Epithelial cell of esophagus (primary cell): ENCODE data around the gene SLC12A4.

ENCODE experiments used
- DNase-seq: peaks from one replicate; pipeline ENCODE4 v3.0.0; 2010; ENCODE audit warnings: low read depth
- H3K4me3 ChIP-seq: 2 replicates; pipeline ENCODE4 v1.5.1; 2011; ENCODE audit warnings: mild to moderate bottlenecking, low read length, control low read depth
- TF ChIP-seq, protein P1 (sequence below): IDR thresholded peaks from 2 replicates; pipeline ENCODE4 v1.5.1; 2011; ENCODE audit warnings: low read depth, mild to moderate bottlenecking, low read length, control low read depth, inconsistent platforms; ENCODE audit not compliant: insufficient read depth; ENCODE audit errors: missing control alignments

Gene SLC12A4

DNA sequence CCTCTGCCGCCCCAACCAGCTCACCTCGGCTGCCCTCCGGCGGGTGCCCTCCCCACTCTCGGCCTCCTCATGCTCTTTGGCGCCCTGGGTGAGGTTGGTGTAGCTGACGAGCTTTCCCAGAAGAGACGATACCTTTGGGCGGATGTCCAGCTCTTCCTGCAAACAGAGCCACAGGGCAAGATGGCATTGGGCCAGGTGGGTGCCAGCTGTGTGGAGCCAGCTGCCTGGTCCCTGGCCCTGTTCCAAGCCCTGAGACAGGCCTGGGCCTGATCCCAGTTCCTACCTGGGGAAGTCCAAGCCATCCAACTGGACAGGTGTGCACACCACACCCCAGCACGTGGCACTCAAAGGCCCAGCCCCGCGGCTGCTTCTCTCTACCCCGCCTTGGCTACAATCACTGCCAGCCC is 6.9 kb downstream of the SLC12A4 start:
- no peak overlapping the region for H3K4me3 ChIP-seq
- DNase-seq, result peak; percentile 99
- TF ChIP-seq, protein P1, sequence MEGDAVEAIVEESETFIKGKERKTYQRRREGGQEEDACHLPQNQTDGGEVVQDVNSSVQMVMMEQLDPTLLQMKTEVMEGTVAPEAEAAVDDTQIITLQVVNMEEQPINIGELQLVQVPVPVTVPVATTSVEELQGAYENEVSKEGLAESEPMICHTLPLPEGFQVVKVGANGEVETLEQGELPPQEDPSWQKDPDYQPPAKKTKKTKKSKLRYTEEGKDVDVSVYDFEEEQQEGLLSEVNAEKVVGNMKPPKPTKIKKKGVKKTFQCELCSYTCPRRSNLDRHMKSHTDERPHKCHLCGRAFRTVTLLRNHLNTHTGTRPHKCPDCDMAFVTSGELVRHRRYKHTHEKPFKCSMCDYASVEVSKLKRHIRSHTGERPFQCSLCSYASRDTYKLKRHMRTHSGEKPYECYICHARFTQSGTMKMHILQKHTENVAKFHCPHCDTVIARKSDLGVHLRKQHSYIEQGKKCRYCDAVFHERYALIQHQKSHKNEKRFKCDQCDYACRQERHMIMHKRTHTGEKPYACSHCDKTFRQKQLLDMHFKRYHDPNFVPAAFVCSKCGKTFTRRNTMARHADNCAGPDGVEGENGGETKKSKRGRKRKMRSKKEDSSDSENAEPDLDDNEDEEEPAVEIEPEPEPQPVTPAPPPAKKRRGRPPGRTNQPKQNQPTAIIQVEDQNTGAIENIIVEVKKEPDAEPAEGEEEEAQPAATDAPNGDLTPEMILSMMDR, result no peak

GRCh38 chr16:67959536-67960329 is 8.7 kb downstream of the SLC12A4 start:
- H3K4me3 ChIP-seq, result no peak overlapping the region
- TF ChIP-seq, protein P1, result no peak
- no peak for DNase-seq

GRCh38 chr16:67957622-67958021 is 10.8 kb downstream of the SLC12A4 start:
- DNase-seq, result no peak
- H3K4me3 ChIP-seq, result no peak overlapping the region
- TF ChIP-seq, protein P1, result no peak

DNA sequence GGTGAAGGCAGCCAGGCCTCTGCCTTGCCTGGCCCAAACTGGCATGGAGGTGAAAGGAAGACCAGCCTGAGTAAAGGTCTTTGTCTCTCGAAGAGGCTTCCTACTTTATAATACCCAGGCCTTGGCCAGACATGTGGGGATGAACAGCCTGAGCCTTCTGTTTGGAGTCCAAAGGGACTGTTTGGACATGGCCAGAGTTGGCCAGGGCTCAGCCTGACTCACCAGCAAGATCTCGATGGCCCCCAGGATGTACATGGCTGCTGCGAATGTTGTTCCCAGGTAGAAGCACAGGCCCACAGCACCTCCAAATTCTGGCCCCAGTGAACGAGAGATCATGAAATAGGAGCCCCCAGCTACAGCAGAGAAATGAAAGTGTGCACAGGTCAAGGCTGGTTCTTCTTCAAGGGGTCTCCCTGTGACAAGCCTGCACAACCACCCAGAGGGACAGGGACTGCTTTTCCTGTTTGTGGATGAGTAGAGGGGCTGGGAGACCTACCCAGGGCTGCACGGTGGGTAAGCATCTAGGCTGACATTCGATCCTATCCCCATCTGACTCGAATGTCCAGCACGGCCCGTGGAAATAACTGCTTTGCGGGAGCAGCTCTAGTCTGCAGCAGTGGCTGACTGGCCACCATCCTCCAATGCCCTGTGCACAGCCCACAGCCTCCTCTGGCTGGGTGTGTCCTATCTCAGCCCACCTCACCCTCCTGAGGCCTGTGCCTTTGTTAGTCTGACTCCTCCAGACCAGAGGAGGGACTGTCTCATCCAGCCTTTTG is 13.8 kb downstream of the SLC12A4 start:
- no peak overlapping the region for H3K4me3 ChIP-seq
- DNase-seq, result no peak
- TF ChIP-seq, protein P1, result no peak

DNA sequence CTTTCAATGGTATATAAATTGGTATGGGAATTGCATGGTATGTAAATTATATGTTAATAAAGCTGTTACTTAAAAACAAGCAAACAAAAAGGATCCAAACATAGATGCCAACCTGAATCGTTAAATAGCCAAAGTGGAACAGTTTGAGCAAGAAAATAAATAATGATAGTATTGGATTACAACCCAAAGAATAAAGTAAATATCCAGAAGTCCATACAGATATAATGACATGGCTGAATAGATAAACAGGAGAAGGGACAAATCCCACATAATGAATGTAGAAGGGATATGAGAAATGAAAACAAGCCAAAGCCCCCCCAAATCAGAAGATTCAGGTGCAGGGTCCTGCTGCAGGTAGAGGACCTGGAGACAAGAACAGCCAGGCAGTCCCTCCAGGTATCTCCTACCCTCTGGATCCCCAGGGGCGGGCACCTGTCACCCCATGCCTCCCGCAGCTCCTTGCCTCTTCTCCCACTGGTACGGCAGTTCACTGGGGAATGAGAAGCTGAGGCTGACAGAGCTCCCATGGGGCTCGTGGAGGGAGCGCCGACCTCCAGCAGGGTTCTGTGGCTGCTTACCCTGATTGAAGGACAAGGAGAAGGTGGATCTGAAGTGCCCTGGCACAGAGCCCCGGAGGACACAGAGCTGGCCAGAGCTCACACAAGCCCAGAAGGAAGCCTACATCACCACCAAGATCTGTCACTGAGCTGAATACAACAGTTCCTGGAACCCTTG is 14.6 kb downstream of the SLC12A4 start:
- H3K4me3 ChIP-seq, result no peak overlapping the region
- DNase-seq, result no peak
- TF ChIP-seq, protein P1, result no peak

- TF ChIP-seq, protein P1, result no peak
- no peak overlapping the region for H3K4me3 ChIP-seq
Measured at GRCh38 chr16:67951485-67951884, 17.0 kb downstream of the SLC12A4 start.

More at GRCh38 chr16:67951485-67951884, 17.0 kb downstream of the SLC12A4 start:
- no peak for DNase-seq
